Muscle layer of colon (tissue), 2 donors: ENCODE results near the gene LRRC3B.

Source experiments
- H3K27ac ChIP-seq: one replicate; pipeline ENCODE4 v1.7.0; 2013; ENCODE audit warnings: low read depth, mild to moderate bottlenecking, low read length, moderate library complexity
- H3K27me3 ChIP-seq, 2 donors: one replicate each; pipeline ENCODE4 v1.7.0; 2013; ENCODE audit warnings: low read length in 2 of 2, mild to moderate bottlenecking in 2 of 2; ENCODE audit not compliant: insufficient read depth in 2 of 2, control insufficient read depth in 1 of 2
- H3K36me3 ChIP-seq: one replicate; pipeline ENCODE4 v1.7.0; 2013; ENCODE audit warnings: mild to moderate bottlenecking, low read length; ENCODE audit not compliant: insufficient read depth
- H3K4me1 ChIP-seq: one replicate; pipeline ENCODE4 v1.7.0; 2013; ENCODE audit warnings: mild to moderate bottlenecking, low read length; ENCODE audit not compliant: insufficient read depth
- H3K4me3 ChIP-seq, 2 donors: one replicate each; pipeline ENCODE4 v1.7.0; 2013; ENCODE audit warnings: low read length in 2 of 2, low read depth in 1 of 2, mild to moderate bottlenecking in 1 of 2, moderate library complexity in 1 of 2
- H3K9ac ChIP-seq: one replicate; pipeline ENCODE4 v1.7.0; 2013; ENCODE audit warnings: low read length
- H3K9me3 ChIP-seq: one replicate; pipeline ENCODE4 v1.7.0; 2013; ENCODE audit warnings: mild to moderate bottlenecking, low read length
- donor health status: abdominal sarcoma.
- donor health status: Adenocarcinoma of cecum.

LRRC3B gene

GRCh38 chr3:26714485-26714884 is 91.9 kb downstream of the LRRC3B start:
- H3K27ac ChIP-seq: no peak overlapping the region

GRCh38 chr3:26715431-26715830 is 92.9 kb downstream of the LRRC3B start:
- no peaks in the 10 kb centered on the region for H3K27me3 ChIP-seq

More at GRCh38 chr3:26714485-26714884, 91.9 kb downstream of the LRRC3B start:
- Histone ChIP-seq H3K9ac (no peak overlapping the region), H3K4me3 (no peak overlapping the region), H3K27me3 (no peaks in the 10 kb centered on the region), H3K36me3 (no peaks in the 10 kb centered on the region), H3K9me3 (no peaks in the 10 kb centered on the region), H3K4me1 (no peaks in the 10 kb centered on the region)

GRCh38 chr3:26718315-26718714 is 95.7 kb downstream of the LRRC3B start:
- Histone ChIP-seq H3K4me1 (no peaks in the 10 kb centered on the region), H3K36me3 (no peaks in the 10 kb centered on the region), H3K27me3 (no peaks in the 10 kb centered on the region), H3K9ac (no peak overlapping the region), H3K27ac (no peak overlapping the region), H3K4me3 (no peak overlapping the region), H3K9me3 (no peaks in the 10 kb centered on the region)

More at GRCh38 chr3:26715431-26715830, 92.9 kb downstream of the LRRC3B start:
- no peak overlapping the region for H3K4me3 ChIP-seq
- H3K9ac ChIP-seq: no peak overlapping the region
- no peaks in the 10 kb centered on the region for H3K9me3 ChIP-seq
- no peaks in the 10 kb centered on the region for H3K36me3 ChIP-seq
- H3K4me1 ChIP-seq: no peaks in the 10 kb centered on the region
- H3K27ac ChIP-seq: no peak overlapping the region

- H3K36me3 ChIP-seq: no peaks in the 10 kb centered on the region
- H3K9me3 ChIP-seq: no peaks in the 10 kb centered on the region
- no peaks in the 10 kb centered on the region for H3K27me3 ChIP-seq
- no peak overlapping the region for H3K4me3 ChIP-seq
- no peak overlapping the region for H3K27ac ChIP-seq
- no peak overlapping the region for H3K9ac ChIP-seq
- no peaks in the 10 kb centered on the region for H3K4me1 ChIP-seq
Observed at GRCh38 chr3:26719134-26719533, 96.6 kb downstream of the LRRC3B start.

- Histone ChIP-seq H3K9ac (no peak overlapping the region), H3K27ac (no peak overlapping the region), H3K36me3 (no peaks in the 10 kb centered on the region), H3K9me3 (no peaks in the 10 kb centered on the region), H3K27me3 (no peaks in the 10 kb centered on the region), H3K4me3 (no peak overlapping the region), H3K4me1 (no peaks in the 10 kb centered on the region)
Observed at GRCh38 chr3:26721047-26721446, 98.5 kb downstream of the LRRC3B start.

GRCh38 chr3:26731843-26732242 is 109.3 kb downstream of the LRRC3B start:
- H3K27me3 ChIP-seq: no peaks in the 10 kb centered on the region
- no peaks in the 10 kb centered on the region for H3K4me1 ChIP-seq
- H3K9me3 ChIP-seq: no peaks in the 10 kb centered on the region
- no peaks in the 10 kb centered on the region for H3K36me3 ChIP-seq
- no peak overlapping the region for H3K27ac ChIP-seq
- no peak overlapping the region for H3K4me3 ChIP-seq
- no peak overlapping the region for H3K9ac ChIP-seq

- no peak overlapping the region for H3K27ac ChIP-seq
- no peak overlapping the region for H3K4me3 ChIP-seq
- no peaks in the 10 kb centered on the region for H3K9me3 ChIP-seq
- no peaks in the 10 kb centered on the region for H3K27me3 ChIP-seq
- no peaks in the 10 kb centered on the region for H3K4me1 ChIP-seq
- H3K9ac ChIP-seq: no peak overlapping the region
- no peaks in the 10 kb centered on the region for H3K36me3 ChIP-seq
Observed at GRCh38 chr3:26750263-26750662, 127.7 kb downstream of the LRRC3B start.

- H3K36me3 ChIP-seq: no peaks in the 10 kb centered on the region
Observed at GRCh38 chr3:26752466-26752865, 129.9 kb downstream of the LRRC3B start.

GRCh38 chr3:26753095-26753494 is 130.5 kb downstream of the LRRC3B start:
- Histone ChIP-seq H3K9me3 (no peaks in the 10 kb centered on the region), H3K36me3 (no peaks in the 10 kb centered on the region), H3K27ac (no peak overlapping the region), H3K9ac (no peak overlapping the region), H3K4me1 (no peaks in the 10 kb centered on the region), H3K4me3 (no peak overlapping the region), H3K27me3 (no peaks in the 10 kb centered on the region)

More at GRCh38 chr3:26752466-26752865, 129.9 kb downstream of the LRRC3B start:
- Histone ChIP-seq H3K4me1 (no peaks in the 10 kb centered on the region), H3K9ac (no peak overlapping the region), H3K27ac (no peak overlapping the region), H3K27me3 (no peaks in the 10 kb centered on the region), H3K9me3 (no peaks in the 10 kb centered on the region), H3K4me3 (no peak overlapping the region)

- no peak overlapping the region for H3K4me3 ChIP-seq
- no peaks in the 10 kb centered on the region for H3K36me3 ChIP-seq
- H3K9me3 ChIP-seq: no peaks in the 10 kb centered on the region
- no peak overlapping the region for H3K27ac ChIP-seq
- H3K9ac ChIP-seq: no peak overlapping the region
- no peaks in the 10 kb centered on the region for H3K27me3 ChIP-seq
- H3K4me1 ChIP-seq: no peaks in the 10 kb centered on the region
Observed at GRCh38 chr3:26757978-26758377, 135.4 kb downstream of the LRRC3B start.
